G401.6 (cell line): ENCODE measurements around the gene EDEM3.
"Not testable (repeated sequence)": the region's sequence is repeated elsewhere in the genome, so short reads cannot be mapped to it uniquely, and the experiment has no call there.

Source experiments
- FAIRE-seq: peaks from 2 replicates; lab custom pipeline; 2012; peaks lifted over from hg19 to GRCh38; lab: Jason Lieb, UNC

Gene EDEM3

DNA sequence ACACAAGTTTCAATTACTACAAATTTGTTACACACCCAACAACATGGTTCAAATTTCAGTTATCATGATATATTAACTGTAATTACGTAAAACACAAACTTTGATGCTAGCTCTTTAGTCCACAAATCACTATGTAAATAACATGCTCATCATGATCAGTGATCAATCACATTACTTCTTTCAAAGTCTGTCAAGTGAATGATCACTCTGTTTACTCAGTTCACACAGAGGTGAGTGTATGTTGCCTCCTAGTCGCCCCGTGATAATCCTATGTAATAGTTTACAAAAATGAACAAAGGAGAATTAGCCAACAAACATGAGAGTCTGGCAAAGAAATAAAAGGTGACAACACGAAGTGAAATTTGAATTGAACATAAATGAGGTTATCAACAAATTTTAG is 14.3 kb downstream of the EDEM3 start:
- FAIRE-seq = no peak

DNA sequence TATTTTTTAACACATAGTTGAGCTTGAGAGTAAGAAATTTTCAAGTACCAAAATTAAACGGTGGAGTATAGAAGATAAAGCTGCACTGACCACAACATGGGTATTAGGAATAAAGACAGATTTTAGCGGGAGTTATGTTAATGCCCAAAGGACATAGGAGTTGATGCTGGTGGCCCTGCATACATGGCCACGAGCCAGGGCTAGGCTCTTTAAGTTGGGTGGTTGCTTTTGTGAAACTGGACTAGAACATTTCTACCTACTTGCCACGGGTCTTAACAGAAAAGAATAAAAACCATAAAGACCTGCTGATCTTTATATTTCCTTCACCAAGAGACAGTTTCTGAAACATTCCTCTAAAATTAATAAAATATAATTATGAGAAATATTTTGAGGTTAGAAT is 14.9 kb downstream of the EDEM3 start:
- FAIRE-seq = no peak

DNA sequence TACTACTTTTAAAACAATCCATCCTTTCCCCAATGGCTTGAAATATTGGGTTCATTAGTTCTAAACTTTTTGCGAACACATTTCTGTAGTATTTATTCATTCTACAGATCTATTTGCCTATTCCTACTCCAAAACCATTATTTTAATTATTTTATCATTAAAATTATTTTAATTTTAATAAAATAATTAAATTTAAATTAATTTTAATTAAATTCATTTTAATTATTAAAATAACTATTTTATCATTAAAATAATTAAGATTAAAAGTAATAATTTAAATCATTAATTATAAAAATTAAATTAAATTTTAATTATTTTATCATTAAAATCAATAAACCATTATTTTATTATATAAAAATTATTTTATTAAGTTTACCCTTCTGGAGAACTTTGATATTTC is 15.6 kb downstream of the EDEM3 start:
- peak; percentile 99 for FAIRE-seq

DNA sequence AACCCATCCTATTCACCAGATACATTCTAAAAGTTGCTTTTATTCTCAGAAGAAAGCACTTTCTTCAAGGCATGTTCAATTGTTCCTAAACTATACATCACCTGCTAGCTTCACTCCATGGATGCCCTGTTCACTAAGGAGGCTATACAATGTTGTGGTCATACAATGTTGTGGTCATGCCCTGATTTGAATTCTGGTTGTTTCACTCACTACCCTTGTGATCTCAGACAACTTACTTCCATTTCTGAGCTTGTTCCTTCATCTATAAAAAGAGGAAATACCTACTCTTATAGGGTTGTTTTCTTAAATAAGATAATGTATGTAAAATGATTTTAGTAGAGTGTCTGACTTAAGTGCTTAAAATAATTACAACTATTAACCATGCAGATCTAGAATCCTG is 19.7 kb downstream of the EDEM3 start:
- FAIRE-seq = no peak

DNA sequence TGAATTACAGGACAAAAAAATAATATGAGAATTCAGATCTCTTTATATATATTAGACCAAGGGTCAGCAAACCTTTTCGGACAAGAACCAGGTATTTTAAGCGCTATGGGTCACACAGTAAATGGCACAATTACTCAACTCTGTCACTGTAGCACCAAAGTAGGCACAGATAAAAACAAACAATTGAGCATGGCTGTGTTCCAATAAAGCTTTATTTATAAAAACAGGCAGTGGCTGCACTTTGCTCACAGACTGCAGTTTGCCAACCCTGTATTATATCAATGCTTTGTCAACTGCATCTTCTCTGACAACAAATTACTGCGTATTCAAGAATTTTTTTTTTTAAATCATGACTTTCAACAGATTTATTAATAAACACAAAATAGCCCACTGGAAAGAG is 29.8 kb downstream of the EDEM3 start:
- no peak for FAIRE-seq

DNA sequence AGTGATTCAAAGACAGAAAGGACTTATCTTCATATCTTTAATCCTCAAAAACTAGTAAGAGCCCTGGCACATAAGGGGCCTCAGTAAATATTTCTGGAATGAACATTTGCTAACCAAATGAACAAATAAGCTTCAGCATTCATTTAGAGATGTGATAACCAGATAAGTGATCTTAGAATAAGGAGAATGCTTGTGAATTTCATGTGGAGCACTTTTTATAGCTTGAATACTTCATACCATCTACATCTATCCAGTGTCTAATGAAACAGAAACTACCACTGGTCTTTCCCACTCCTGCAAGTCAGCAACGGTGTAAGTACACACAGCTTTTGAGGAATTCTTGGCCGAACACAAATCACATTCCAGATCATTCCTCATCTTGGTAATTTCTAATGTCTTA is 38.5 kb downstream of the EDEM3 start:
- no peak for FAIRE-seq

DNA sequence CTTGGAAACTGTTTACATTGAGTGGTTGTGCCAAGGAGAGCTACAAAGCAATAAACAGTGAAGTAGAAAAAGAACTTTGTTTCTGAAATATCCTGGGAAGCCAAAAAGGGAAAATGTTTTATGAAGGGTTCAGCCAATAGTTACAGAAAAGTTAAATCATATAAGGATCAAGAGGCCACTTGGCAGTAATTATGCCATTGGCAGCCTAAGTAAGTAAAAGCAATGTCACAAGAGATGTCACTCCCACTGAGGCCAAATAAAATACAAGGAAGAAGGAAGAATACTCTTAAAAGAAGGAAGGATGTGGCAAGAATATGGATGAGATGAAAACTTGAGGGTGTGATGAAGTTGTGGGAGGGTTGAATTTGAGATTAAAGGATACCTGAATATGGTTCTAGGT is 45.2 kb downstream of the EDEM3 start:
- FAIRE-seq = no peak

DNA sequence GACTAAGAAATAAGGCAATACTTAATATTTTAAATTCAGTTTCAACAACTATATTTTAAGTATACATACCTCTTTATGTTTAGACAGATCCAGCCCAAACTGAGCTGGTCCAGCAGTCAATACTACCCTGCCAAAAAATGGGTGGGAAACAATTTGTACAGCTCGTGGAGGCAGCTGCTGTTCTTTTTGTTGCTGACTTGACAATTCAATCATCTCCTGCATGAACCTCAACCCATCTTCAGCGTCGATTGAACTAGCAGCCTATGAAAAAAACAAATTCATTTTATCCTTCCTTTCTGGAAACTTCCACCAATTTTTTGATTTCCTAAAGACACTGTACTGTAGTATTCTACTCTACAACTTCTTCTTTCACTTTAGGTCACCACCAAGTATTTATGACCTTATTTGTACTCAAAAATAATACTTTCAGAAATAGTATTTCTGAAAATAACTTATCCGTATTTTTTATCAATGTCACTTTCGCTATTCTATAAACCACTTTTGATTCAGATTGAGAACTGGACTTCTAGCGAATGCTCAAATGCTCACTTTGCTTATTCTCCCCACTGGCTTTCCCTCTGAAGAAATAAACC is 46.5 kb downstream of the EDEM3 start:
- no peak for FAIRE-seq

DNA sequence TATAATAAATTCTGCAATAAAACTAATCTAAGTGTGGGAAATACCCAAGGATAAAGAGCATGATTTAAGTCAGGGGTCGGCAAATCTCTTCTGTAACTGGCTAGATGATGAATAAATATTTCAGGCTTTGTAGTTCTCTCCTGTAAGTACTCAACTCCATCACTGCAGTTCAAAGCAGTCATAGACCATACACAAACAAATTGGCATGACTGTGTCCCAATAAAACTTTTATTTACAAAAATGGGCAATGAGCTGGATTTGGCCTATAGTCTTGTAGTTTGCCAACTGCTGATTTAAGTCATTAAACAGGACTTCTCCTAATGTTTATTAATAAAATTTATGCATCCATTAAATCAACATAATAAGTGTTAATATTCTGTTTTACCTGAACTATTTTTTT is 49.4 kb downstream of the EDEM3 start:
- FAIRE-seq = no peak

DNA sequence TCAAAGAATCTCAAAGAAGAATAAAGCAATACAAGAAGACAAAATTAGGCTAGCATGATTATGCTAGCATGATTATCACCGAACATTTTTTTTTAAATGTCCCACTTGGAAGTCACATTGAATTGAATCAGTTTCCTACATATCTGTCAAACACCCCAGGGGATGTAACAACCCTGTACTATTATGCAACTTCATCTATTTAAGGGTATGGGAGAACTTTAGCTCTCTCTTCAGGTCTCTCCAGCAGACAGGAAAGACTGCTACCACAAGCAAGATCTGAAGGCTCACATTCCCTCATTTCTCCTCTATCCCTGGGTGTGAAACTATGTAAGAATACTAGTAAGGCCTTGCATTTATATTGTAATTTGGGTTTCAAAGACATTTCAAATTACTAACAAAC is 52.8 kb downstream of the EDEM3 start:
- no peak for FAIRE-seq

DNA sequence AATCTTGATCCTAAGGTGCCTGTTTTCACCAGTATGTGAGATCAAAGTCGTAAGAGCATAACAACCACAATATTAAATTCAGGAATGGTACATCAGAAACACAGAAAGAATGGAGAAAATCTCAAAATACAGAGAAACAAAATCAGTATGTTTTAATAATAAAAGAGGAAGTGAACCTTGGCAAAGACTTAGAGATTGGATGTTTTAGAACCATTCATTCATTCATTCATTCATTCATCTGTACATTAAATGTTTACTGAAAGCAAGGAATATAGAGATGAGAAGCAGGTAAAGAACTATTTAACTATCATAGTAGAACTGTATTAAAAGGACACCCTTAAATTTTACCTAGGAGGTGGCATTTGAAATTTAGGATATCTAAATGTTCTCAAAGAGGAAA is 55.7 kb downstream of the EDEM3 start:
- FAIRE-seq = no peak

DNA sequence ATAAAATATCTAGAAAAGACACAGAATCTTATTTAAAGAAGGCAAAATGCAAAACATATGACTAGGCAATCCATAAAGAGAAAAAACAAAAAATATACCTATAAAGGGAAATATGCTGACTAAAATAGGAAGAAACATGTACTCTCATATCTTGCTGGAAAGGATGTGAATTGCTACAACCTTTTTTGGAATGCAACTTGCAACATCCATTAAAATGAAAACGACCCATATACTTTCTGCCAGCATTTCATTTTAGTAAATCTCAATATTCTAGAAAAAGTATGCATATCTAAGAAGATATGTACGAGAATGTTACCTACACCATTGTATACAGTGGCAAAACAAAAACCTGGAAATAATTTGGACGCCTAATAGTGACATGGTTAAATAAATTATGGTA is 56.6 kb downstream of the EDEM3 start:
- no peak for FAIRE-seq

DNA sequence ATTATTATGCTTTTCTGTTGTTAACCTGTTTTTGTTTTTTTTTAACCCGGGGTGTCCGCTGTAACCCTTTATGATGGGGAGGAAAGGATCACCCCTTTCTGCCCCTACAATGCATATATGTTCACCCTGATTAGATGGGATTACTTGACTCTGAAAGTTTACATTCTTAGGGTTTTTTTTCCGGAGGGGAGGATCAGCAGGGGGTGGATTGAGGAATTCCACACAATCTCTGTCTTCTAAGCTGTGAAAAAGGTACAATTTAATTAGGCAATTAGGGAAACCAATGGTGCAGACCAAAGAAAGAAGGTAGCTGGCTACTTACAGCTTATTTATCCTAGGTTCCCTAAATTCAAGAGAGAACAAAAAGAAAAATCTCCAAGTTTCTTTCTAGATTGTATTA is 58.3 kb downstream of the EDEM3 start:
- FAIRE-seq = no peak

DNA sequence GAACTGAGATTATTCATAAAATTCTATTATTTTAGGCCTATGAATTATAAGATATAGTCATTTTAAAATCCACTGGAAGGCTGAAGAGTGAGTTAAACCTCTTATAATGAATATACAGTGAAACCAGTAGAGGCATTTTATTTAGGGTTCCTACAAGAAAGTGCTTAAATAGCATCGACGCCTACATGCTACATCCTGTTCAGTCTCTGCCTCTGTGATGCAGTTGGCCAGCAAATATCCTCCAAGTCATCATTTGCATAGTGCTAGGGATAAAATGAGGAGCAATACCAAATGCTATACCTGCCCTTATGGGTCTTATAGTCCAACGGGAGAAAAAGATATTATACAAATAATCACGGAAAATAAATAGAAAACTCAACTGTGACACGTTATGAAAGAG is 59.6 kb downstream of the EDEM3 start:
- no peak for FAIRE-seq

DNA sequence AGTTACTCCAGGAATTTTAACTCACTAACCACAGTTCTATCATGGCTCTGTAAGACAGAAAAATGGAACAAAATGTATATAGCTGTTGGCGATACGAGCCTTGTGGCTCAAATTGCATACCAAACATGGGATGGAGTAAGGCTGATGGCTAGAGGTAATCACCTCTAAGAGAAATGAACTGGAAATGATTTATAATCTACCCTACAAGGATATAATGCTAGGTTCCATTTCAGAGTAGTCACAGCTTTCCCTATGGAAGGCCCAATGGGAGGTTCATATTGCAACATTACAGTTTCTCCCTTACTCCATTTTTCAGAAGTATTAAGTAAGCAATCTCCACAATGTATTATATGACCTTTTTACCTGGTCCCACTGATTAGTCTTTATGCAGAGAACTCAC is 61.6 kb downstream of the EDEM3 start:
- FAIRE-seq = no peak

DNA sequence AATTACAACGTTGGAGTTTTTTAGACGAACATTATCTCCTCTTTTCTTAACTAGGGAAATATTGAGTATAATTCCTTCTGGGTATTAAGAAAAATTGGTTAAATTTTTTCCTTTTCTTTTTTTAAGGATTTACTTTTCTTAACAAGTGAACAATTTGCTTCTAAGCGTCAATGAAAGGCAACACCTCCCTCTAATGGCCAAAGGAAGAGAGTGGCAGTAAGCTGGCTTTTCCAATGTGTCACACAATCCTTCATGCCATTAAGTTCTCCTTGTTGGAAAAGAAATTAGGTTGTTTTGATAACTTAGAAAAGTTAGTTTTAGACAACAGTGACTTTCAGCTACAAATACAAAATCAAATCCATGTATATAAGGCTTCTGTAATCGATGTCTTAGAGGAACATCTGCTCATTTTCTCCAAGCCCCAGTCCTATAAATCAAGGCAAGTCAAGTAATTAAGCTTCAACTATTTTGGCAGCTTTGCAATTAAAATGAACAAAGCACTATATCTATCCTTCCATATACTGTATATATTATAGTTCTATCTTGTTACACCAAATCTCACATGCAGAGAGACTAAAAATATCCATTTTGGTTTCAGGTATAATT is 62.8 kb downstream of the EDEM3 start:
- FAIRE-seq = peak; percentile 94

DNA sequence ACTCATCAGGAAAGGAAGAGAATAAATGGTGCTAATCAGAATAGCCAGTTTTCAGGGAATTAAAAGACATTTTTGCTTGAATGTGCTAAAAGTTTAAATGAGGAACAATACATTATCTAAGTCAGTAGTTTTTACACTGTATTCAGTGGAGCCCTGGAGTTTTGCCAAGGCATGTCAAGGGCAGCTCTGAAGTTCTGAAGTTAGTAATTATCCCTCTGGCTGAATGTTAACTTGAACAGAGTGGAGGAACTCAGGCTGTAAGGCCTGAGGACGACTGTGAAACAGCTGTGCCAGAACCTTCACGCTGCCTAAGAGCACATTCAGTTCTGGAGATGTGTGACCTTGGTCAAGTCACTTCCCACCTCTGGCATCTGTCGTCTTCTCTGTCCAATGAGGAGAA is 68.1 kb downstream of the EDEM3 start:
- no peak for FAIRE-seq

DNA sequence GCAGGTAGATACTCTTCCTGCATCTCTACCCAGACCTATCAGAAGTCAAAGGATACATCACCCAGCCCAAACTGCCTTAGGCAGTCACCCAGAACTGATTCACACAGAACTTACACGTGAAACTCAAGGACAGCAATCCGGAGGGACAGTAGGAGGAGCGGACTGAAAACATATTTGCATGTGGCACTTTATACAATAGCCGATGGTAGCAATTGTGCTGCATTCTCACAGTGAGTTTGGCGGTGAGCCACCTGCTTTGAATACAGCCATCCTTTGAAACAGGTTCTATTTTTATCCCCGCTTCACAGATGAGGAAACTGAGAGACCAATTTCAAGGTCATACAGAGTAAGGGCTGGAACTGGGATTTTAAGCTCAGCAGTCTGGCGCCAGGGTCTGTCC is 69.5 kb downstream of the EDEM3 start:
- FAIRE-seq = no peak

DNA sequence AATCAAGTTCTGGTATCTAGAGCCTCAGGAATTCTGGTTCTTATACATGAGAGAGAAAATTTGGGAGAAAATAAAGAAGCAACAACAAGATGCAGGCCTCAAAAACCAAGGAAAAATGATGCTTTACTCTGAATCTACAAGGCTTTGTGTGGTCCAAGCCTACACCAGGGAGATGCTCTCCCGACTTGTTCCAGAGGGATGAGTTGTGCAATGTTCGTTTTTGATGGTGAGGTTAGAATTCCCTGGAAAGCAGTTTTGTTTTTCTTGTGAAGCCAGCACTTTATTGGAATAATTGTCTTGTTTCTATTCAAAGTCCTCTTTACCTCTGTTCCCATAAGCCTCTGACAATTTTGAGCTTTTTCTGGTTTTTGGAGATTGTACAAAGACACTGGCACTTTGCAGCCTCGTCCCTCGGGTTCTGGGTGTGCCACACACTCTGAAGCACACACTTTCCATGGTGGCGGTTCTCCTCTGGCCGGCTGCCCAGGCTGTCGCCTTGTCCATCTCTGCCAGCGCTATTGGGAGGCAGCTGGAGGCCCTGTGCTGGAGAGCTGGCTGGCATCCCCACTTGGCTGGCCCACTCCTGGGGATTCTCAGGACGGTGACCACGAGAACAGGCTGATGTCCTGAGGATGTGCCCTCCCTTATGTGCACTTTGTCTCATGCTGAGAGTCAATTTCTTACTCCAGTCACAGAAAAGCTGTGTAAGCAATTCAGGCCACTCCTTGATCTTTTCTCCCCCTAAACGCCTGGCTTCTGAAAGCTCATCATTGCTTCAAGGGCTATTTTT is 70.2 kb downstream of the EDEM3 start:
- no peak for FAIRE-seq

DNA sequence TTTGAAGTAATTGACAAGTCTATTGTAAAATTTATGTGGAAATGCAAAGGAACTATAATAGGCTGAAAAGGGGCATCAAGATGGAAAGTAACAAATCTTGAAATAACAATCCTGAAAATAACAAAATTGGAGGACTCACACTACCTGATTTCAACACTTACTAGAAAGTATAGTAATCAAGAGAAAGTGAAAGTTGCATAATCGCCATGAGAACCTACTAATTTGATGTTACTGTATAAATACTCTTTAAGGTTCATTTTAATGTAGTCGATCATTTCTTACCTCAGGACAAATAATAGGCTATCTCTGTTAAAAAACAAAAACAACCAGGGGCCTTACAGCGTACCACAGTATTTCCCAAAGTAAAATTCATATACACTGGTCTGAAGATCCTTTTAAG is 71.7 kb downstream of the EDEM3 start:
- no peak for FAIRE-seq

DNA sequence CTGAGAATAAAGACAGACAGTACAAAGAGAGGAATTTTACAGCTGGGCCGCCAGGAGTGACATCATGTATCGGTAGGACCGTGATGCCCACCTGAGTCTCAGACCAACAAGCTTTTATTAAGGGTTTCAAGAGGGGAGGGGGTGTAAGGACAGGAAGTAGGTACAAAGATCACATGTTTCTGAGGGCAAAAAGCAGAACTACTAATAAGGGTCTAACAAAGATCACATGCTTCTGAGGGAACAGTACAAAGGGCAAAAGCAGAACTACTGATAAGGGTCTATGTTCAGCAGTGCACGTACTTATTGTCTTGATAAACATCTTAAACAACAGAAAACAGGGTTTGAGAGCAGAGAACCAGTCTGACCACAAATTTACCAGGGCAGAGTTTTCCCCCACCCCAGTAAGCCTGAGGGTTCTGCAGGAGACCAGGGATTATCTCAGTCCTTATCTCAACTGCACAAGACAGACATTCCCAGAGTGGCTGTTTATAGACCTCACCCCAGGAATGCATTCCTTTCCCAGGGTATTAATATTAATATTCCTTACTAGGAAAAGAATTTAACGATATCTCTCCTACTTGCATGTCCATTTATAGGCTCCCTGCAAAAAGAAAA is 73.9 kb downstream of the EDEM3 start:
- FAIRE-seq = not testable (repeated sequence)

DNA sequence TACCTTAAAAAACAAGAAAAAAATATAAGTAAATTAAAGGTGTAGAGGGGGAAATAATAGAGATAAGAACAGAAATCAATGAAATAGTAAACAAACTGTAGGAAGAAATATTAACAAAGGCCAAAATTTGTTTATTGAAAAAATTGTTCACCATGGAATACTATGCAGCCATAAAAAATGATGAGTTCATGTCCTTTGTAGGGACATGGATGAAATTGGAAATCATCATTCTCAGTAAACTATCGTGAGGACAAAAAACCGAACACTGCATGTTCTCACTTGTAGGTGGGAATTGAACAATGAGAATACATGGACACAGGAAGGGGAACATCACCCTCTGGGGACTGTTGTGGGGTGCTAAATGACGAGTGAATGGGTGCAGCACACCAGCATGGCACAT is 75.2 kb downstream of the EDEM3 start:
- not testable (repeated sequence) for FAIRE-seq

DNA sequence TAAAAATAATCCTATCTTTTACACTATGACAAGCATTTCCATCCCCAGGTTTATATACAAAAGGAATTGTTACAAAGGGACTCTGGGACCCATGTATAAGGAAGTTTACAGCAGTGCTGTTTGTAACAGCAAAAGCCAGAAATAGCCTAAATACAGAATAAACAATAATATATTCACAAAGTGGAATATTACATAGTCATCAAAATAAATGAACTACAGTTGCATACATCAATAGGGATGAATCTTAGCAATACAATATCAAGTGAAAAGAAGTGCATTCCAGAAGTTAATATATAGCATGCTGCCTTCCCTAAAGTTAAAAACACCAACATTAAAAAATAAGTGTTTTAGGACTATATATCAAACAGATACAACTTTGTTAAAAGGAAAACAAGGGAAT is 77.3 kb downstream of the EDEM3 start:
- FAIRE-seq = no peak

DNA sequence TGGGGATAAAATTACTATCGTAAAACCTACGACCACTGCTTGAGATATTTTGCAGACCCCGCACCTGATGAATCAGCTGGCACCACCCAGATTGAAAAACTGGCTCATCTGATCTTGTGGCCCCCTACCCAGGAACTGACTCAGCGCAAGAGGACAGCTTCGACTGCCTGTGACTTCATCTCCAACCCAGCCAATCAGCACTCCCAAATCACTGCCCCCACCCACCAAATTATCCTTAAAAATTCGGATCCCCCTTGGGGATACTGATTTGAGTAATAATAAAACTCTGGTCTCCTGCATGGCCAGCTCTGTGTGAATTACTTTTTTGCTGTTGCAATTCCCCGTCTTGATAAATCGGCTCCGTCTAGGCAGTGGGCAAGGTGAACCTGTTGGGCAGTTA is 81.4 kb downstream of the EDEM3 start:
- no peak for FAIRE-seq
